ENCODE measurements around the gene GGNBP2.

The GGNBP2 gene

GRCh38 chr17:36575028-36575427 is 30.3 kb downstream of the GGNBP2 start:
- DNase-seq: no peak

DNA sequence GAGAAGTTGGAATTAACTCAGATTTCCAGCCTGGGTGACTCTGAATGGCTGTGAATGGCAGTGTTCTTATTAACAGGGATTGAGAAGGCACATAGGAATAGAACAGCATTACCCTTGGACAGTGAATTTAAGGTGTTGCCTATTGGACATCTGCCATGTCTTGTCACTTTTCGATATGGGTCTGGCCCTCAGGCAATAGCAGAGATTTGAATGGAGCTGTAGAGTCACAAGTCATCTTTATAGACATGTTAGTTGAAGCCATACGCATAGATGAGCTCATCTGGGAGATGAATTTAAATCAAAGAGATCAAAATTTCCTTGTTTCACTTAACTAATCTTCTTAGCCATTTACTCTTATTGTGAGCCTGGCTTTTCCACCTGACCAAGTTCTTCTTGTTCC is 32.1 kb downstream of the GGNBP2 start:
- no peak for DNase-seq

- DNase-seq: no peak
Observed at GRCh38 chr17:36578671-36579070, 34.0 kb downstream of the GGNBP2 start.

DNA sequence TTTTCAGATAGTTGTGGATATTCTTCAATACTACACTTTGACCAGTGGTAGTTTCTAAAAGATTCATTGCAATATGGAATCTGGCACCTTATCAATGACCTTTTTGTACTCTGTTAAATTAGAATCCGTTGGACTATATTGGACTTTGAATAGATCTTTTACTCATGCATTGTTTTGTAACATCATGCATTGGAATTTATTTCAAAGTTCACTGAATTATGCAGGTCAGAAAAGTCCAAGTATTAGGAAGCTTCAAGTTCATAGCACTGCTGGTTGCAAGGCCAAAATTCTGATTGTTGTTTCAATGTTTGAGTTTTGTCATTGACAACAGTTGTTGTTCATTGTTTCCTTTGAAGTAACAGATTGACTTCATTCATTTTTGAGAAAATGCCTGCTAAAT is 39.1 kb downstream of the GGNBP2 start:
- DNase-seq: no peak

- DNase-seq: no peak
Observed at GRCh38 chr17:36586138-36586537, 41.4 kb downstream of the GGNBP2 start.

DNA sequence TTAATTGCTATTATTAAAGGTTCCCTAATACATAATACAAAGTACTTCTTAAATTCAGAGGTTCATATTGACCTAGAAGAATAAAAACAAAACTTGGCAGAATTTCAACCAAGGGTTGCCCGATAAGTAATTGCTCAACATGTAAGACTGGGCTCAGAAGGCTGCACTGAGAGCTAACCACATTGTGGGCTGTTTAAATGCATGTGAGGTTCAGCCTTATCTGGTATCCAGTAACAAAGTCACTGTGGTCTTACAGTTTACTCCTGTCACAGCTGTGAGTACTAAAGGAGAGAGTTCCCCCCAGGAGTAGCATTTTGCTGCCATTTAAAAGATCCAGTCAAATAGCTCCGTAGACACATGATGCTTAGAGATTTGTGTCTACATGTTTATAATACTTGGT is 45.4 kb downstream of the GGNBP2 start:
- no peak for DNase-seq

- no peak for DNase-seq
Observed at GRCh38 chr17:36591434-36592315, 47.0 kb downstream of the GGNBP2 start, which contains the start of gene DHRS11. TSS of gene DHRS11 (plus strand) at chr17:36591879. CDS start at chr17:36592010, 131 bp downstream.

- DNase-seq: no peak
Observed at GRCh38 chr17:36592316-36592715, 47.6 kb downstream of the GGNBP2 start.

GRCh38 chr17:36592716-36593321 is 48.1 kb downstream of the GGNBP2 start:
- no peak for DNase-seq

GRCh38 chr17:36593656-36594316 is 49.1 kb downstream of the GGNBP2 start:
- DNase-seq: no peak

DNA sequence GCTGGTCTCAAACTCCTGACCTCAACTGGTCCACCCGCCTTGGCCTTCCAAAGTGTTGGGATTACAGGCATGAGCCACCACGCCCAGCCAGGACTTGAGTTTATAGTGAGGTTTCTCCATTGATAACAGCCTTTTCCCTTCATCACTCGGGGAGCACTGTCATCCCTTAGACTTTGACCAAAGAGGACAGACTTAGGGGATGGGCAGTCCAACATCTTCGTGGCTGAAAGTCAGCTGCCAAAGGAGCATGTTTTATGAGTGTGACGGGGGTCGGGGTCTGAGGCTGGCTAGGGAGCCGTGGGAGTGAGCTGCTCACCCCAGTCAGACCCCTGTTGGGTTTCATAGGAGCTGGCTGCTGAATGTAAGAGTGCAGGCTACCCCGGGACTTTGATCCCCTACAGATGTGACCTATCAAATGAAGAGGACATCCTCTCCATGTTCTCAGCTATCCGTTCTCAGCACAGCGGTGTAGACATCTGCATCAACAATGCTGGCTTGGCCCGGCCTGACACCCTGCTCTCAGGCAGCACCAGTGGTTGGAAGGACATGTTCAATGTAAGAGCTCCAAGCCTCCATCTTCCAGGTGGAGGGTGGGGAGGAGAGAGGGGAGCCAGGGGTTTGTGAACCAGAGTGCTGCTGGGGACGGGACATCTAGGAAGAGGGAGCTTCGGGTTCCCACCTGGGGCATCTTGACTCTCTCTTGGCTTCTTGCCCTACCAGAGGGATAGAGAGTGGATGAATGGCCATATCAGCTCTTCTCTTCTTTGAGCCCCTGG is 50.1 kb downstream of the GGNBP2 start:
- no peak for DNase-seq

DNA sequence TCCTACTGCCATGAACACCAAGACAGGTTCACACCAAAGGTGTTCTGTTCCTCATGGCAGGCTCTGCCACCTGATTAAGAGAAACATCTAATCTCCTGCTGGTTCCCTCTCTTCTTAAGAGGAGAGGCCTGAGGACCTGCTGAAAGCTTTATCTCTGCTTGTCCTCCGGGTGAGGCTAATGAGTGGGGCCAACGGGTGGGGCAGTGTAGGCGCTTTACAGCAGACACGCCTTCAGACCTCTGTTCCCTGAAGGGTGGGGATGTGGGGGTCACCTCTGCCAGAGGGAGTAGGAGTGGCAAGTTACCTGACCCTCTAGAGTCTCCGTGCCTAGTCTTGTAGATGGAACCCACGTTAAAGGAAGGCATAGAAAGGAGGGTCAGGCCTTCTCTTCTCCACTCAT is 52.5 kb downstream of the GGNBP2 start:
- DNase-seq: no peak

DNA sequence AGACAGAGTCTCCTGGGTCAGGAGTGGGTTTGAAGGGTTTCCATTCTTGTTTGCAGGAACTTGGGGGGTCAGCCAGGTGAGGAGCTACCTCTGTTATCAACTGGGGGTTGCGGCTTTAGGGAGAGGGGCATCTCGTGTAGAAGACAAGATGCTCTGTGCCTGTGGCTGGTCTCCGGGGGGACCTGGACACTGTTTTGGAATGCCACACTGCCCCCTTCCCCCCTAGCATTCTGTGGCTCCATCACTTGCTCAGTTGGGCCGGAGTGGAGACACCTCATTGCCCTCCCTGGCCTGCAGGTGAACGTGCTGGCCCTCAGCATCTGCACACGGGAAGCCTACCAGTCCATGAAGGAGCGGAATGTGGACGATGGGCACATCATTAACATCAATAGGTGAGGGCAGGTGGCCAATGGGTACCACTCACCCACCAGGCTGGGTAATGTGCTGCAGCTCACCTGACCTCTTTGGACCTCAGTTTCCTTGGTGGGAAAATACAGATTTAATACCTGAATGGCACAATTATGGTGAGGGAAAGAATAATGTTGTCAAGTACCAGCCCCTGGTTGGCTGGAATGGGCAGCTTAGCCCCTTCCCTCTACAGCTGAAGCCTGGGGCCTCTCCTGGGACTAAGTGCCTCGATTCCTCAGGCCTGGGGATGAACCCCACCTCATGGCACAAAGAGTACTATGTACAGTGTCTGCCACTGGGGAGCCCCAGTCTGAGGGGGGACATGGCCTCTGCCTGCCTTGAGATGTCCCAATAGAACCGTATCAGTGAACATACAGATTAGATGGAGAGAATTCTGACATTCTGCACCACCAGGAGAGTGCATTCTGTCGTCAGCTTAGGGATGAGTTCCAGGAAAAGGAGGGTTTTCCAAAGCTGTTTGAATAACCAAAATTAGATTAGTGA is 53.4 kb downstream of the GGNBP2 start:
- no peak for DNase-seq

GRCh38 chr17:36598951-36599401 is 54.3 kb downstream of the GGNBP2 start:
- no peak for DNase-seq

DNA sequence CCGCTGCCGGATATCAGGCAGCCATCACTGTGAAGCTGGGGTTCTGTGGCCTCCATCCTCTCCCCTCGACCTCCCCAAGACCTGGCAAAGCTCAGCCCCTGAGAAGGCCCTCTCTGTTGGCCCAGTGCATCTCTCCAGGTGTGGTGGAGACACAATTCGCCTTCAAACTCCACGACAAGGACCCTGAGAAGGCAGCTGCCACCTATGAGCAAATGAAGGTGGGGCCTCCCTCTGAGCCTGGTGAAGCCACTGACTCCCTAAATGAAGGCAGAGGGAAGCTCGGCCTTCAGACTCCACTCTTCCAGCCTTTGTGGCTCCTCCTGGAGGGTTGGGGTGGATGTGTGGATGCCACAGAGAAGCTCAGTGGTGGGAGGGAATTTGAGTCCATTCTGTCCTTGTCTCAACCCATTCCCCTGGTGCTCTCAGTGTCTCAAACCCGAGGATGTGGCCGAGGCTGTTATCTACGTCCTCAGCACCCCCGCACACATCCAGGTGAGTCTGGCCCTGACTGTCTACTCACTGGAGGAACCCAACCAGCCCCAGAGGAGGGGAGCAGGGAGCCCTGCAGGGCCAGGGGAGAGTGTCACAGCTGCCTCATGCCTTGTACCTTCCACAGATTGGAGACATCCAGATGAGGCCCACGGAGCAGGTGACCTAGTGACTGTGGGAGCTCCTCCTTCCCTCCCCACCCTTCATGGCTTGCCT is 55.0 kb downstream of the GGNBP2 start:
- no peak for DNase-seq

DNA sequence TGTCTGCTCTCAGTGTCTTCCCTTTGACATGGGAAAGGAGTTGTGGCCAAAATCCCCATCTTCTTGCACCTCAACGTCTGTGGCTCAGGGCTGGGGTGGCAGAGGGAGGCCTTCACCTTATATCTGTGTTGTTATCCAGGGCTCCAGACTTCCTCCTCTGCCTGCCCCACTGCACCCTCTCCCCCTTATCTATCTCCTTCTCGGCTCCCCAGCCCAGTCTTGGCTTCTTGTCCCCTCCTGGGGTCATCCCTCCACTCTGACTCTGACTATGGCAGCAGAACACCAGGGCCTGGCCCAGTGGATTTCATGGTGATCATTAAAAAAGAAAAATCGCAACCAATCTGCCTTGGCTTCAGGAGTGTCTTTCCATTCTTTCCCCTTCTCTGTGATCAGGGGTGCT is 55.7 kb downstream of the GGNBP2 start:
- DNase-seq: no peak

GRCh38 chr17:36600936-36601302 is 56.2 kb downstream of the GGNBP2 start:
- DNase-seq: no peak

DNA sequence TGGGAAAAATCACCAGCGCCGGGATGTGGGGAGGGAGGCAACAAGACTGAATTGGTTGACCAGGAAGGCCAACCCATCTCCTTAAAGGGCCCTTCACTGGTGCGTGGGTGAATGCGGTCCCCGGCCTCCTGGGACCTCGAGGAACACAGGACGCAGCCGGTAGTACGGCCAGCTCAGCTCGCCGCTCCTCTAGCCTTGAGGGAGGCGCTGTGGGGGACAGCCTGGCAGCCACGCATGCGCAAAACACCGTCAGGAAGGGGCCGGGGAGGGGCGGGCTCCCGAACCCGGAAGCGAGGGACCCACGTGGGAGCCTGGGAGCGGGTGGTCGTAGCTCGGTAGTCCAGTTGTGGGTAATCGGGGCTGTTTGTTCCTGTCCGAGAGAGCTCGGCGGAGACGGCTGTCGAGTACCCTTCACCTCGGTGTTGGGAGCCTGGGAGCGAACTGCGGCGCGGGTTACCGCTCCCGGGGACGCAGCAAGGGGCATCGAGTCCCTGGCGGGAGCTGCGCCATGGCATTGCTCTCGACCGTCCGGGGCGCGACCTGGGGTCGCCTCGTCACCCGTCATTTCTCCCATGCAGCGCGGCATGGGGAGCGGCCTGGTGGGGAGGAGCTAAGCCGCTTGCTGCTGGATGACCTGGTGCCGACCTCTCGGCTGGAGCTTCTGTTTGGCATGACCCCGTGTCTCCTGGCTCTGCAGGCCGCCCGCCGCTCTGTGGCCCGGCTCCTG is 56.7 kb downstream of the GGNBP2 start, which contains the start of gene MRM1:
MRM1 (plus strand) TSS at position 281 of the 727 bp plus-strand sequence; CDS start at position 509, 228 bp downstream.
- DNase-seq: no peak

GRCh38 chr17:36602030-36602748 is 57.5 kb downstream of the GGNBP2 start:
- DNase-seq: no peak

- DNase-seq: peak; percentile 22
Observed at GRCh38 chr17:36602924-36603384, 58.2 kb downstream of the GGNBP2 start.
